Uterus (tissue), 4 donors: ENCODE measurements around the gene TMCO4. TPM values are rescaled to one million over a fixed set of nuclear protein-coding genes. Genes with fewer than 3 reads are reported as not detected.
"Not testable (repeated sequence)": the region's sequence is repeated elsewhere in the genome, so short reads cannot be mapped to it uniquely, and the experiment has no call there.

Experiments used
- DNase-seq, 2 donors: peaks; one replicate each; pipeline ENCODE4 v3.0.0-alpha.2; 2019 to 2020
- H3K27ac ChIP-seq, 2 donors: fragments of 200-600 bp; sonication (generic); 1 replicate in 1 of 2; 2 replicates in 1 of 2; pipeline ENCODE4 v1.5.1; 2016 to 2018
- H3K27me3 ChIP-seq, 2 donors: fragments of 200-600 bp; sonication (generic); one replicate each; pipeline ENCODE4 v1.5.1; 2018 to 2019; ENCODE audit warnings: control low read depth in 1 of 2
- H3K36me3 ChIP-seq, 2 donors: fragments of 200-600 bp; sonication (generic); one replicate each; pipeline ENCODE4 v1.5.1; 2019; ENCODE audit warnings: control low read depth in 1 of 2
- H3K4me1 ChIP-seq, 2 donors: fragments of 200-600 bp; sonication (generic); one replicate each; pipeline ENCODE4 v1.5.1; 2018 to 2019; ENCODE audit warnings: control low read depth in 1 of 2
- H3K4me3 ChIP-seq, 2 donors: fragments of 200-600 bp; sonication (generic); 1 replicate in 1 of 2; 2 replicates in 1 of 2; pipeline ENCODE4 v1.5.1; 2018 to 2019; ENCODE audit warnings: mild to moderate bottlenecking in 1 of 2
- H3K9me3 ChIP-seq, 2 donors: fragments of 200-600 bp; sonication (generic); one replicate each; pipeline ENCODE4 v1.5.1; 2019; ENCODE audit warnings: control low read depth in 1 of 2
- POLR2A ChIP-seq, 2 donors: fragments of 450-650 bp; IDR thresholded peaks; one replicate each; pipeline ENCODE4 v1.6.1; 2016; ENCODE audit warnings: antibody characterized with exemption in 2 of 2, mild to moderate bottlenecking in 1 of 2, moderate library complexity in 1 of 2
- intact Hi-C: fragments of 100-400 bp; cut with DNase I; formaldehyde crosslinking; loops from one replicate; pipeline ENCODE4 v1.15.1; 2023; ENCODE audit warnings: low total_unique reads
- total RNA-seq, 4 donors: library from RNA; depleted of rRNA in 3 of 4; stranded (reverse); fragments of >200 nt in 3 of 4; gene quantifications; one replicate each; pipeline versions ENCODE4 v1.1.0 to v1.2.4, GENCODE V29; 2014 to 2023
- TF ChIP-seq, protein P1 (sequence below), 4 experiments: fragments of 200-600 bp in 2 of 4; fragments of 450-650 bp in 2 of 4; sonication (generic) in 2 of 4; IDR thresholded peaks; one replicate each; pipeline ENCODE4 v1.5.1; 2016 to 2019; ENCODE audit warnings: antibody characterized with exemption in 4 of 4, mild to moderate bottlenecking in 2 of 4, moderate library complexity in 1 of 4
- donor health status: DM: yes; HTN: yes; CAD: no.

Gene TMCO4
- total RNA-seq, 4 donors from 2014 or later = 11.8 to 41.2 (median 21.8) TPM

DNA sequence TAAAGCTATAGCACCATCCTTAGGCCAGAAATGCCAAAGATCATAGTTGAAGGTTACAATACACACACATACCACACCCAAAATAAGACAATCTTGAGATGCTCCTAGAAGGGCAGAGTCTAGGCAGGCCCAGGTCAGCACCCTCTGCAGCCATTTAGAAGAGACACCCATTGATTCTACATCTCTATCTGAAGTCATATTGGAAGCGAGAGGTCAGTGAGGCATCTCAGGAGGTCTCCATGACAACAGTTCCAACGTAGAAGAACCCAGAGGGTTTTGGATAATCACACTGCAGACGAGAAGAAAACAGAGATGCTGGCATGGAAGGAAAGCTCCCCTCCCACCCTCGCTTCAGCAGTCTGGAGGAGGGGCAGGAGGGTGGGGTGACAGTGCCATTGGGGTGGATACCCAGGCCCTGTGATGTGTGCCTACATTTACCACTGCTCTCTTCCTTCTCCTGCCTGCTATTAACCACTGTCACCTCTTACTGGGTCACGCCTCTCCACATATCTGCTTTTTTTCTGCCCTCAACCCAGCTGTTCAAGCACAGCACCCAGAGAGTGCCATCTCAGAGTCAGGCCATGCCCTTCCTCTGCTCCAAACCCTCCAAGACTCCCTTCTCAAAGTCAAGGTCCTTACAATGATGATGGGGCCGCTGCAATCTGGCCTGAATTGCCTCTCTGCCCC is 6.2 kb downstream of the TMCO4 start:
- TF ChIP-seq, protein P1, sequence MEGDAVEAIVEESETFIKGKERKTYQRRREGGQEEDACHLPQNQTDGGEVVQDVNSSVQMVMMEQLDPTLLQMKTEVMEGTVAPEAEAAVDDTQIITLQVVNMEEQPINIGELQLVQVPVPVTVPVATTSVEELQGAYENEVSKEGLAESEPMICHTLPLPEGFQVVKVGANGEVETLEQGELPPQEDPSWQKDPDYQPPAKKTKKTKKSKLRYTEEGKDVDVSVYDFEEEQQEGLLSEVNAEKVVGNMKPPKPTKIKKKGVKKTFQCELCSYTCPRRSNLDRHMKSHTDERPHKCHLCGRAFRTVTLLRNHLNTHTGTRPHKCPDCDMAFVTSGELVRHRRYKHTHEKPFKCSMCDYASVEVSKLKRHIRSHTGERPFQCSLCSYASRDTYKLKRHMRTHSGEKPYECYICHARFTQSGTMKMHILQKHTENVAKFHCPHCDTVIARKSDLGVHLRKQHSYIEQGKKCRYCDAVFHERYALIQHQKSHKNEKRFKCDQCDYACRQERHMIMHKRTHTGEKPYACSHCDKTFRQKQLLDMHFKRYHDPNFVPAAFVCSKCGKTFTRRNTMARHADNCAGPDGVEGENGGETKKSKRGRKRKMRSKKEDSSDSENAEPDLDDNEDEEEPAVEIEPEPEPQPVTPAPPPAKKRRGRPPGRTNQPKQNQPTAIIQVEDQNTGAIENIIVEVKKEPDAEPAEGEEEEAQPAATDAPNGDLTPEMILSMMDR (IDR thresholded peaks at IDR 0.05) = no peak
- TF ChIP-seq POLR2A (IDR thresholded peaks at IDR 0.05) = no peak
- Histone ChIP-seq H3K9me3 (no peaks in the 10 kb centered on the region), H3K4me1 (no peaks in the 10 kb centered on the region), H3K27me3 (no peaks in the 10 kb centered on the region), H3K27ac (no peak overlapping the region), H3K36me3 (no peaks in the 10 kb centered on the region), H3K4me3 (no peak overlapping the region)
- no peak for DNase-seq
- intact Hi-C loops = loop anchor here (10.0 kb wide), 1 partner anchor 91 kb away; the partner anchor contains the start of gene OTUD3

DNA sequence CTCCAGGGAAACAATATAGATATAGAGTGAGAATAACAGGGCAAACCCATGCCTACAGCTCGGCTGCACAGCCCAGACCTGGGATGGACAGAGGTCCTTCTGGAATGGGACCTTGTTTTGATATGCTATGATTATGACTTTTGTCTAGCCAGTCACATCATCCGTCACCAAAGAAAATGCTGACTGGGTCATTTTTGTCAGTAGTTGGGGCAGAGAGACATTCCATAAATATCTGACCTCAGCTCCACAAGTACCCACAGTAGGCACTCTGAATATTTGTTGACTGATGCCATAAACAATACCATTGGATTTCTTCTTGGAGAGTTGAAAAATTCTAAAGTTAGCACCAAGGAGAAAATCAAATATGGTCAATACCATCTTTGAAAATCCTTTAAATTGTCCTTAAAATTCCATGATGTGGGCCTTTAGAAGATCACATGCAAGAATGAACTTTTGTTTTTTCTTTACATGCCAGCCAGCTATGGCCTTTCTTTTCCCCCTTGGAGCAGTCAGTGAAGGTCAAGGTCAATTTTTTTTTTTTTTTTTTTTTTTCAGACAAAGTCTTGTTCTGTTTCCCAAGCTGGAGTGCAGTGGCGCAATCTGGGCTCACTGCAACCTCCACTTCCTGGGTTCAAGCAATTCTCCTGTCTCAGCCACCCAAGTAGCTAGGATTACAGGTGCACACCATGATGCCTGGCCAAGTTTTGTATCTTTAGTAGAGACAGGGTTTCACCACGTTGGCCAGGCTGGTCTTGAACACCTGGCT is 7.3 kb downstream of the TMCO4 start:
- TF ChIP-seq, protein P1 (IDR thresholded peaks at IDR 0.05) = no peak
- TF ChIP-seq POLR2A (IDR thresholded peaks at IDR 0.05) = no peak
- Histone ChIP-seq H3K4me1 (no peaks in the 10 kb centered on the region), H3K27me3 (no peaks in the 10 kb centered on the region), H3K9me3 (no peaks in the 10 kb centered on the region), H3K36me3 (no peaks in the 10 kb centered on the region), H3K27ac (no peak overlapping the region), H3K4me3 (no peak overlapping the region)
- DNase-seq = no peak
- intact Hi-C loops = loop anchor here (10.0 kb wide), 1 partner anchor 92 kb away; the partner anchor contains the start of gene OTUD3

DNA sequence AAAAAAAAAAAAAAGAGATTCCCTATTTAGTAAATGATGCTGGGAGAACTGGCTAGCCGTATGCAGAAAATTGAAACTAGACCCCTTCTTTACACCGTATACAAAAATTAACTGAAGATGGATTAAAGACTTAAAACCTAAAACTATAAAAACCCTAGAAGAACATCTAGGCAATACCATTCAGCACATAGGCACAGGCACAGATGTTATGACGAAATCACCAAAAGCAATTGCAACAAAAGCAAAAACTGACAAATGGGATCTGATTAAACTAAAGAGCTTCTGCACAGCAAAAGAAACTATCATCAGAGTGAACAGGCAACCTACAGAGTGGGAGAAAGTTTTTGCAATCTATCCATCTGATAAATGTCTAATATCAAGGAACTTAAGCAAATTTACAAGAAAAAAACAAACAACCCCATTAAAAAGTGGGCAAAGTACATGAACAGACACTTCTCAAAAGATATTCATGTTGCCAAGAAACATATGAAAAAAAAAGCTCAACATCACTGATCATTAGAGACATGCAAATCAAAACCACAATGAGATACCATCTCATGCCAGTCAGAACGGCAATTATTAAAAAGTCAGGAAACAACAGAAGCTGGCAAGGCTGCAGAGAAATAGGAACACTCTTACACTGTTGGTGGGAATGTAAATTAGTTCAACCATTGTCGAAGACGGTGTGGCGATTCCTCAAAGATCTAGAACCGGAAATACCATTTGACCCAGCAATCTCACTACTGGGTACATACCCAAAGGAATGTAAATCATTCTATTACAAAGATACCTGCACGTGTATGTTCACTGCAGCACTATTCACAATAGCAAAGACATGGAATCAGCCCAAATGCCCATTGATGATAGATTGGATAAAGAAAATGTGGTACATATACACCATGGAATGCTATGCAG is 9.4 kb downstream of the TMCO4 start:
- H3K36me3 ChIP-seq = not testable (repeated sequence)

DNA sequence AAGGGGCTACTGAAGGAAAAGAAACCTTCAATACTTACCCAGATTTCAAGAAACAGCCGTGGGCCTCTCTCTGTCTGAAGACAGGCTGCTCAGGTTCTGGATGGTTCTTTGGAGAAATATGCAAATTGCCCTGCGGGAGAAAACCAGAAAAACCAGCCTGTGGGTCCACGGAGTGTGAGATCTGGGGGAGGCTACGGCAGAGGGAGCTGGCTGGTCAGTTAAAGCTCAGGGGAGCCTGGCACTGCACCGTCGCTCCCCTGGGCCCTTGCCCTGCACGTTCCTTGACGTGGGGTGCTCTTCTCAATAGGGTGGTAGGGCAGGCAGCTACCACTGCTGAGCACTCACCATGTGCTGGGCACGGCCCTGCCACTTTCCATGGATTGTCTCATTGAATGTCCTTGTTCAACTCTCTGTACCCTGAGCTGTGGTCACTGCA is 12.7 kb downstream of the TMCO4 start:
- H3K27me3 ChIP-seq = no peaks in the 10 kb centered on the region
- H3K4me1 ChIP-seq = no peaks in the 10 kb centered on the region
- H3K4me3 ChIP-seq = no peak overlapping the region
- no peaks in the 10 kb centered on the region for H3K36me3 ChIP-seq
- no peak overlapping the region for H3K27ac ChIP-seq
- DNase-seq = no peak
- intact Hi-C loops = no loop called here
- no peak for TF ChIP-seq POLR2A (IDR thresholded peaks at IDR 0.05)
- TF ChIP-seq, protein P1 (IDR thresholded peaks at IDR 0.05) = no peak
- no peaks in the 10 kb centered on the region for H3K9me3 ChIP-seq

More for the DNA sequence above, 9.4 kb downstream of the TMCO4 start:
- not testable (repeated sequence) for DNase-seq, H3K4me1 ChIP-seq, H3K9me3 ChIP-seq, H3K4me3 ChIP-seq, H3K27me3 ChIP-seq, H3K27ac ChIP-seq
- intact Hi-C loops = loop anchor here (10.0 kb wide), 1 partner anchor 94 kb away; the partner anchor contains the start of gene OTUD3

DNA sequence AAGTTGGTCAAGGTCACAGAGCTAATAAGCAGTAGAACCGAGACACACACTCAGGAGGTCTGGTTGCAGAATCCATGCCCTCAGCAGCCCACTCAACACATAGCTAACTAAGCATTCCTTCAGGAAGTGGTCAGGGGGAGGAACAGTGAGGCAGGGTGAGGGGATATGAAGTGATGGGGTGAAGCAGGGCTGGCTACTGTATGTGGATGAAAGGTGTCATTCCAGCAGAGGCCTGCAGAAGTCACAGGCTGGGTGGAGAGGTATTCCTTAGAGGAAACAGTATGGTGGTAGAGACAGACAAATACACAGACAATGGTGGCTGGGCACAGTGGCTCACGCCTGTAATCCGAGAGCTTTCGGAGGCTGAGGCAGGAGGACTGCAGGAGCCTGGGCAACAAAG is 14.1 kb downstream of the TMCO4 start:
- H3K9me3 ChIP-seq = no peaks in the 10 kb centered on the region
- H3K27me3 ChIP-seq = no peaks in the 10 kb centered on the region
- no peak for DNase-seq
- H3K4me3 ChIP-seq = no peak overlapping the region
- H3K27ac ChIP-seq = no peak overlapping the region
- TF ChIP-seq, protein P1 (IDR thresholded peaks at IDR 0.05) = no peak
- no peak for TF ChIP-seq POLR2A (IDR thresholded peaks at IDR 0.05)
- intact Hi-C loops = no loop called here
- H3K36me3 ChIP-seq = no peaks in the 10 kb centered on the region
- no peaks in the 10 kb centered on the region for H3K4me1 ChIP-seq
